Measurements from ENCODE around the gene NRAP.

GRCh38 chr10:113713640-113713982, 49.8 kb upstream of the NRAP start:
- TF ChIP-seq, protein P1, sequence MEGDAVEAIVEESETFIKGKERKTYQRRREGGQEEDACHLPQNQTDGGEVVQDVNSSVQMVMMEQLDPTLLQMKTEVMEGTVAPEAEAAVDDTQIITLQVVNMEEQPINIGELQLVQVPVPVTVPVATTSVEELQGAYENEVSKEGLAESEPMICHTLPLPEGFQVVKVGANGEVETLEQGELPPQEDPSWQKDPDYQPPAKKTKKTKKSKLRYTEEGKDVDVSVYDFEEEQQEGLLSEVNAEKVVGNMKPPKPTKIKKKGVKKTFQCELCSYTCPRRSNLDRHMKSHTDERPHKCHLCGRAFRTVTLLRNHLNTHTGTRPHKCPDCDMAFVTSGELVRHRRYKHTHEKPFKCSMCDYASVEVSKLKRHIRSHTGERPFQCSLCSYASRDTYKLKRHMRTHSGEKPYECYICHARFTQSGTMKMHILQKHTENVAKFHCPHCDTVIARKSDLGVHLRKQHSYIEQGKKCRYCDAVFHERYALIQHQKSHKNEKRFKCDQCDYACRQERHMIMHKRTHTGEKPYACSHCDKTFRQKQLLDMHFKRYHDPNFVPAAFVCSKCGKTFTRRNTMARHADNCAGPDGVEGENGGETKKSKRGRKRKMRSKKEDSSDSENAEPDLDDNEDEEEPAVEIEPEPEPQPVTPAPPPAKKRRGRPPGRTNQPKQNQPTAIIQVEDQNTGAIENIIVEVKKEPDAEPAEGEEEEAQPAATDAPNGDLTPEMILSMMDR (IDR thresholded peaks at IDR 0.05), result no peak
- TF ChIP-seq EZH2 (IDR thresholded peaks at IDR 0.05), result no peak
